Activated T-helper 1 cell treated with Interleukin-2 at 50 U/mL for 16 hours (primary cell): ENCODE measurements around the gene UBE2N.
"Not testable (repeated sequence)": the region's sequence is repeated elsewhere in the genome, so short reads cannot be mapped to it uniquely, and the experiment has no call there.

Experiments
- DNase-seq: peaks from one replicate; pipeline ENCODE4 v3.0.0-alpha.2; 2020; ENCODE audit warnings: low read depth

Gene UBE2N

GRCh38 chr12:93411060-93411459 lies 30.7 kb downstream of the UBE2N start:
- DNase-seq = not testable (repeated sequence)

- not testable (repeated sequence) for DNase-seq
These were observed 32.2 kb downstream of the UBE2N start for GRCh38 chr12:93409343-93410187.

GRCh38 chr12:93408813-93409212 lies 32.9 kb downstream of the UBE2N start:
- DNase-seq = no peak

- DNase-seq = no peak
These were observed 33.8 kb downstream of the UBE2N start for GRCh38 chr12:93407963-93408283.

GRCh38 chr12:93407054-93407962 lies 34.4 kb downstream of the UBE2N start:
- DNase-seq = no peak

GRCh38 chr12:93404961-93405849 lies 36.5 kb downstream of the UBE2N start:
- DNase-seq = no peak

GRCh38 chr12:93403988-93404803 lies 37.6 kb downstream of the UBE2N start:
- no peak for DNase-seq

GRCh38 chr12:93402333-93403311 lies 39.1 kb downstream of the UBE2N start:
- DNase-seq = no peak

- not testable (repeated sequence) for DNase-seq
These were observed 42.4 kb downstream of the UBE2N start for GRCh38 chr12:93399183-93399863.

- DNase-seq = no peak
These were observed 44.3 kb downstream of the UBE2N start for GRCh38 chr12:93397412-93397811.

GRCh38 chr12:93393425-93393824 lies 48.3 kb downstream of the UBE2N start:
- no peak for DNase-seq

GRCh38 chr12:93390549-93391297 lies 51.0 kb downstream of the UBE2N start:
- DNase-seq = no peak

GRCh38 chr12:93390031-93390430 lies 51.7 kb downstream of the UBE2N start:
- DNase-seq = no peak

- DNase-seq = no peak
These were observed 54.0 kb downstream of the UBE2N start for GRCh38 chr12:93387780-93388179.

- not testable (repeated sequence) for DNase-seq
These were observed 59.7 kb downstream of the UBE2N start for GRCh38 chr12:93381976-93382437.

- DNase-seq = no peak
These were observed 60.4 kb downstream of the UBE2N start for GRCh38 chr12:93381161-93381975.

GRCh38 chr12:93380480-93381121 lies 61.1 kb downstream of the UBE2N start:
- DNase-seq = no peak
